HL-60/S4 (cell line): ENCODE data around the gene CDH13.

ENCODE experiments used
- in situ Hi-C: fragments of 300-500 bp; cut with MboI; formaldehyde crosslinking; loops from 2 replicates; pipeline ENCODE4 v1.14.3; 2022; ENCODE audit warnings: low sequenced_read_pairs

Gene CDH13

DNA sequence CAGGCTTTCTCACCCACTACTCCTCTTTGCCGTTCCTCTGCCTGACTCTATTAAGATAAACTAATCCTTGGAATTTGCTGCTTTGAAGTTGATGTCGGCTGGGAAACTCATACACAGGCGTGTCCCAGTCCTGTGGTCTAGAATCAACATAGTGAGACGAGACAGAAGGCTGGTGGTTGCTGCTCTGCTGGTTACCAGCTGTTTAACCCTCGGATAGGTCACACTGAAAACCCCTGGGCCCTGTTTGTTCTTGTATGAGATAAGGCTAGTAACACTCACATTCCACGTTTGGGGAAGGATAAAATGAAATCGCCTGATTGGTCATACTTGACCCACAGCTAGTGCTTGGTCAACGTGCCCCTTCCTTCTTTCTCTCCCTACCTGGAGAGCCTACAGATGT lies 517.0 kb downstream of the CDH13 start:
- in situ Hi-C loops, result no loop called here

DNA sequence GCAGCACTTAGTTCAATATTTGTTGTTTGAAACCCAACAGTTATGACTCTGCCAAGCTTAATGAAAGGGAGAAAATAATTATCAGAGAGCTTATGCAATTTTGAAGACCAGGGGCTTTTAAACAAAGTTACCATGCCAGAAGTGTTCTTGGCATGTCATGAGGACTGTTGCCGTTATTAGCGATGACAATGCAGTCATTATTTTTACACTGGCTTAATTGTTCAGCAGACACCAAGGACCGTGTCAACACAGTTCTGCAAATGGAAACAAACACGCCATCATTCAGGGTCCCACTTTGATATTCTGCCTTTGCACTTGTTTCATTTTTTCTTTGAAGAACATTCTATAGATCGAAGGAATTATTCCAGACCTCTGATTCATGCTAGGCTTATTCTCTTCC lies 518.5 kb downstream of the CDH13 start:
- in situ Hi-C loops, result no loop called here

GRCh38 chr16:83147244-83147643 lies 520.5 kb downstream of the CDH13 start:
- in situ Hi-C loops, result no loop called here

DNA sequence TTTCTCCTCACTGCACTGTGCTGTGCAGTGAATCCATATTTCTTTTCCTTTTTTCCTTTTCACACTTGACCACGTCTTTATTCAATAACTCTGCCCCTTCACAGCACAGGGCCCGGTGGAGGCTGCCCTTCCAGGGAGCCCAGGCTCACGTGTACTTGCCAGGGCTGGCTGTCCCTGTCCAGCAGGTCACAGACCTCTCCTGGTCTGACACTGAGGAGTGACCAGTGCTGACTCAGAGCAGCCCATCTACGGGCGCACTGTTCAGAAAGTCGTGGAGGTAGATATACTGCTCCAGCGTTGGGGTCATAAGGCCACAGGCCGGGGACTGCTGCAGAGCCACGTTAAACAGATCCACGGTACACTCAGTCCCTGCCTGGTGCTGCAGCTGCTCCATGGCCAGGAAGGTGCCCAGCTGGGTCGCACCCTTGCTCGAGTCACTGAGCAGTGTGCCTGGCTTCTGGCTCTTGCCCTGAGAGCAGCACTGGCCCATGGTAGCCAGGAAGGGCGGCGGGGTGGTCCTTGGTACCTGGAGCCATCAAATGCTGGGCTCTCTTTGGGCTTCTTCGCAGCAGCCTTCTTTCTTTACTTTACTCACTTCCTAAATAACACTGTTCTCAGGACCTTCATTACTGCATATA lies 531.7 kb downstream of the CDH13 start:
- in situ Hi-C loops, result no loop called here

DNA sequence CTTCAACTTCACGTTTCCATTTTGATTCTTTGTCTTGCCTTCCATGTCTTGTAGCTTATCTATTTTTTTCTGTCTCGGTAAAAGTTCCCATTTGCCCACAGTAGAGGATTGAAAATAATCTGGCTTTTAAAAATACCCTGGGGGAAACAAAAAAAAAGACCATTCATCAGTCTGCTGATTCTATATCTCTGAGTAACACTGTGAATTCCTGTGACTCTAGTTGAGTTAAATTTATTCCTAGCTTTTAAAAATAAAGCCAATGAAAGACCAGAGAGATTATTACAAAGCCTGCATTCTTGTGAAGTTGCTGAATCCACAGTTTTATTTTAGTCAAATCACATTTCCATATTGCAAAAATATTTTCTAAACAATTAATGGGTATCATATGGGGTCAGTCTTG lies 532.3 kb downstream of the CDH13 start:
- in situ Hi-C loops, result no loop called here

DNA sequence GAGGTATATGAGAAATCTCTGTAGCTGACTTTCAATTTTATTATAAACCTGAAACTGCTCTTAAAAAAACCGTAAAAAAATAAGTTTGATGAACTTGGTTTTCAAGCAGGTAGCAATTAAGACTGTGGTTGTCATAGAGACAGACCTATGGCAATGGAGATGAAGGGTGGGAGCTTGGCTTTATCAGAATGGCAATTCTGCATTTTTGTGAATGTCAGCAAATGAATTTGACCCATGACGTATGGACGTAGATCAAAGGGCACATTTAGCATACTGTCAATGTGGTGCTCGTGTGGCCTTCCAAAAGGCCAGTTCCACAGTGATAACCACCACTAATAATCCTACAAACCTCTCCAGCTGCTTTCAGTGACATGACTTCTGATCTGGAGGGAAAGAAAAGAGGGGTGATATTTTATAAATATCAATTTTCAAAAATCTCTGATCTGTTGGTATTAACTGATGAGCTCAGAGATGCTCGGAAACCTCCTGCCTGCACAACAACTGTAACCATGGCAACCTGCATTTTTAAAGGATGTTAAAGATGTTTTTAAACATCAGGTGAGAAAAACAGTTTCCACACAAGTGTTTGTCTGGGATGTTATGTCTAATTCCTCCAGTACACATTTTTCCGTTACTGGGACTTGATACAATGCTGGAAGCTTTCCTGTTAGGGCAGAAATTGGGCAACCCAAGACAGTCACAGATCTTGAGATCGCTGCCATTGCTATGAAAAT lies 533.7 kb downstream of the CDH13 start:
- in situ Hi-C loops, result no loop called here

DNA sequence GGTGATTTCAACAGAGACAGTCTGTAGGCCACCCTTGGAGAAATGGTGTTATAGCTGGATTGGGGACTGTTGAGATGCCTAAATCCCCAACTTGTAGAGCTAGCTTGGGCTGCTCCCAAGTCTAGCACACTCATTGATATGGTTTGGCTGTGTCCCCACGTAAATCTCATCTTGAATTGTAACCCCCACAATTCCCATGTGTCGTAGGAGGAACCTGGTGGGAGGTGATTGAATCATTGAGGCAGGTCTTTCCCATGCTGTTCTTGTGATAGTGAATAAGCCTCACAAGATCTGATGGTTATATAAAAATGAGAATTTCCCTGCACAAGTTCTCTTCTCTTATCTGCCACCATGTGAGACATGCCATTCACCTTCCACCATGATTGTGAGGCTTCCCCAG lies 536.0 kb downstream of the CDH13 start:
- in situ Hi-C loops, result no loop called here

DNA sequence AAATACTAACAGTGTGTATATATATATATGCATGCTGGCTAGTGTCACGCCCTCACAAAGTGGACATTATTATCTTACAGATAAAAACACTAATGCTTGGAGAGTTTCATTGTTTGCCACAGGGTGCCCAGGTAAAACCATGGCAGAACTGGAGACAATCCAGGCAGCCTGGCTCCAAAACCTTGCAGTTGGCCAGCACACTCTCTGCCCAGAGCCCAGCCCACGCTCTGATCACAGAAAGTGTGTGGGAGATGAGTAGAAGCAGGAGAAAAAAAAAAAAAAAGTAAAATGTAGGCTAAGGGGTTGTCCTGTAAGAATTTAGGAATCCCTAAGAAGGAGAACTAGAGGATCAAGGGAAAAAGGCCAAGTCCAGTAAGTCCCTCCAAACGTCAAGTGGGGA lies 538.0 kb downstream of the CDH13 start:
- in situ Hi-C loops, result no loop called here

DNA sequence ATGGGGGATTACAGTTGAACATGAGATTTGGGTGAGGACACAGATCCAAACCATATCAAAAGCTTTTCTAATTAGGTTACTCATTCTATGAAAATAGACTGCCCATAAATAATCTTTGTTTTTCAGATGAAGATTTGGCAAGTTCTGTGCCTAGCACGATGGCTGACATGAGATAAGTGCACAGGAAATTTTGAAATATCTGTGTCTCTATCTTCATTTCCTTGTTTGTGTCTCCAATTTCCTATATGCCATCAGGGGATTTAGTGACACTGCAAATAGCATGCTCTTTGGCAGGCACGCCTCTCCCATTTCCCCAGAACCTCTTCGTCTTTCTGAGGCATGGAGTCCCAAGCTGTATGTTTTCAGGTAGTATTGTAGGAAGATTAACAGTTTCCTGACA lies 544.6 kb downstream of the CDH13 start:
- in situ Hi-C loops, result no loop called here

GRCh38 chr16:83174671-83175070 lies 547.9 kb downstream of the CDH13 start:
- in situ Hi-C loops, result no loop called here

DNA sequence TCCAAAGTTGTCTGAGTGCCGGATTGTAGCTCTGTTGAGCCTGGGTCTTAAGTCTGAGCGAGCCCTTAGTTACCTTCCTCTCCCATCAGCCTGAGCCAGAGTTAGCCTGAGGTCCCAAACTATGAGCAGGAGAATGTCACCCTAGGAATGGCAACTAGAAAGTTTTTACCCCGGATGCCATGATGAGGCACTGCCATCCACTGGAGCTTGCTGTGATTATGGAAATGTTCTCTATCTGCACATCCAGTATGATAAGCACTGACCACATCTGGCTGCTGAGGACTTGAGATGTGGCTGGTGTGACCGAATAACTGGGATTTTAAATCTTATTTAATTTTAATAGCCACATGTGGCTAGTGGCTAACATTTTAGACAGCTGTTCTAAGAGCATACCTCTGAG lies 550.0 kb downstream of the CDH13 start:
- in situ Hi-C loops, result no loop called here

- in situ Hi-C loops, result no loop called here
These were observed 559.1 kb downstream of the CDH13 start for GRCh38 chr16:83185902-83186301.

DNA sequence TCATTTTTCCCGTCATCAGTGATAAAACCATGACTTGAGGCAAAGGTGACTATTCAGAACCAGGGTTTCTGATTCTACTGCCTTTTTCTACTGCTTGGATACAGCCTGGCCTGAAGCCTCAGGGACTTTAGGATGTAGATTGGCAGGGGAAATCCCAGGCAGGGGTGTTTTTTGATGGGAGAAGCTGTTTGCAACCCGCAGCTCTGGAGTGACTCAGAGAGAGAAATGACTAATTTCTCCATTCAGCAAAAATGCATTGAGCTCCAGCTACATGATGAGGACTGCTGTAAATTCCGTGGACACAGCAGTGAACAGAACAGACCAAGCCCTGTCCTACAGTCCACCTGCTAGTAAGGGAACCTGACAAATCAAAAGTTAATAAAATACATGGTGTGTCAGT lies 560.6 kb downstream of the CDH13 start:
- in situ Hi-C loops, result no loop called here

- in situ Hi-C loops, result no loop called here
These were observed 570.0 kb downstream of the CDH13 start for GRCh38 chr16:83196796-83197195.

- in situ Hi-C loops, result no loop called here
These were observed 570.7 kb downstream of the CDH13 start for GRCh38 chr16:83197450-83197849.

DNA sequence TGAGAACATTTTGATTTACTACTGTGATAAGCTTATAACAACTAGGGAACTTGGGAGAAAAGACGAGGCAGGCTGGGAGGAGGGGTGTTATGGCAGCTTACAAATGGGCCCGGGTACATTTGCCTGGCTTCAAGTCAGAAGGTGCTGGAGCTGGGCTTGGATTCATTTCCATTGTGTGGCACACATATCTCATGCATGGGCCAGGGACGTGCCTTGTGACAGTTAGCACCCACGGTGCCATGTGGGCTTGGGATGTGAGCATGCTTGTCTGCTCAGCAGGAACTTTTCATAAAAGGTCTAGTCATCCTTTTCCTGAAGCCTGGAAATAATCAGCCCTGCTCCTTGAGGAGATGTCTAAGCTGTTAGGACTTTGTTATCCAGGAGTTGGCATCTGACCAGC lies 572.2 kb downstream of the CDH13 start:
- in situ Hi-C loops, result no loop called here

DNA sequence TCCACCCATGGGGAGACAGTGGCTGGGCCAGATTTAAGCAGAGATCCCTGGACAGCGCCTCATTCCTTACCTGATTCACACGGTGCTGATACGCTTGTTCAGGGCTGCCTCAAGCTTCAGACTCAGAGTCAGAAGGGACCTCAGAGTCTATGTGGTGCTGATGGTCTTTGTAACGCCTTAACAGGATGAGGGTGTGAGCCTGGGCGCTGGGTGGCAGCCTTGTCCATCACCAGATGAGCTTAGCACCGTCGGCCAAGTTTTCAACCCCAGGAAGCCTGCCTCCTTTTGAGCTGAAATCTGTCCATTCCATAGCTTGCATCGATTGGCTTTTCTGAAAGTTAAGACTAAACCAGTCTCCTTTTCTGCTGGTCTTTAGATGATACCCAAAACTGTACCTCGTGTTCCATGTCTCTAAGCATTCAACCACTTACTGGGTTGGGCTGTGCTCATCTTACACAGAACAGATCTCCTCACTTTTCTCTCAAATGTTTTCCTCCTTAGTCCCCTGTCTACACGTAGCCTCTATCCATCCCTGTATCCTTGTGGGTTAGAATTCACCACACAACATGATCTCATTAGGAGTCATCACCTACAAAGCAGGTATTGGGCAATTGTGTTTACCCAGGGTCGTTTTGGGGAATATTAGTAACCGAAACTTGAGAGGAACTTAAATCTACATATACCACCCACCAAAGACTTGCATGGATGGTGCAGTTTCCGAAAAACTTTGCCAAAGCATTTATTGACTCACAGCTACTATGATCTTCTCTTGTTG lies 573.4 kb downstream of the CDH13 start:
- in situ Hi-C loops, result no loop called here

DNA sequence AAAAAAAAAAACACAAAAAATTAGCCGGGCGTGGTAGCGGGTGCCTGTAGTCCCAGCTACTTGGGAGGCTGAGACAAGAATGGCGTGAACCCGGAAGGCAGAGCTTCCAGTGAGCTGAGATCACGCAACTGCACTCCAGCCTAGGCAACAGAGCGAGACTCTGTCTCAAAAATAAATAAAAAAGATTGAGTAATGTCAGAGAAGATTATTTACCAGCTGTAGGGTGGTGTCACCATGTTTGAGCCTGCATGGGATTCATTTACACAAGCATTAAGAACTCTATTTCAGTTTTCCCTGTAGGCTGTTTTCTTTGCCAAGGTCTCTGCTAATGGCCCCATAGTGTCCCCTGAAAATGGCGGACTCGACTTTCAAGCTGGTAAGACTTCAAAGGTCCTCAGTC lies 575.0 kb downstream of the CDH13 start:
- in situ Hi-C loops, result no loop called here

DNA sequence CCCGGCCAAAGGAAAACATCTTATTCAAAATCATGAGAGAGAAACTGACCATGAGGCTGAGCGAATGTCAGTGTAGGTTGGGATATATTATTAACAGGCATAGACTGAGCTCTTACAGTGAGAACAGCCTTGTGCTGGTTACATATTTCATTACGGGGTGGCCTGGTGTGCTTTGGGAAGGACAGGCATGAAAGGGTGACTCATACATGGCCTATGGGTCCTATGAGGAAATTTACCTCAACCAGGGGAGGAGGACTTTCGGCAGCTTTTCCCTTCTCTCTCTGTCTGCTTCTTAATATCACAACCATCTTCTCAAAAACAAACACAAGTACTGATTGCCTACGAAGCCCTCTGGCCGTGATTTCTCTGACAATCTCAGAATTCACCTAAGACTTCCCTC lies 579.1 kb downstream of the CDH13 start:
- in situ Hi-C loops, result no loop called here

- in situ Hi-C loops, result no loop called here
These were observed 579.7 kb downstream of the CDH13 start for GRCh38 chr16:83206426-83206825.

DNA sequence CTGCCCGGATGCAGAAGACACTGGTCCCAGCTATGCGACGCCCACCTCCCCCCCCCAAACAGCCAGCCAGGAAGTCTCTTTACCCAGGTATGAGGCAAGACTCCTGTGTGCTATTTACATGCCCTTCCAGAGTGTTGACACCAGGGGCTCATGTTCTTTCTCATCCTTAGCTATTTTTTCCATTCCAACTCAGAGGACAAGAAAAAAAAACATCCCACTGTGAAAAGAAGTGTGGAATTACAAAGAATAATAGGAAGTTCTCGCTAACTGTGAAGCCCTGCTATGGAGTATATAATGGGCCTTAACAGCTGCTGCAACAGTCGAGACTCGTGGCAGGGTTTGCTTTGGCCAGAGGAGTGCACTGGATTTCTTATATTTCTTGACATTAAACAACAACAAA lies 584.9 kb downstream of the CDH13 start:
- in situ Hi-C loops, result no loop called here

DNA sequence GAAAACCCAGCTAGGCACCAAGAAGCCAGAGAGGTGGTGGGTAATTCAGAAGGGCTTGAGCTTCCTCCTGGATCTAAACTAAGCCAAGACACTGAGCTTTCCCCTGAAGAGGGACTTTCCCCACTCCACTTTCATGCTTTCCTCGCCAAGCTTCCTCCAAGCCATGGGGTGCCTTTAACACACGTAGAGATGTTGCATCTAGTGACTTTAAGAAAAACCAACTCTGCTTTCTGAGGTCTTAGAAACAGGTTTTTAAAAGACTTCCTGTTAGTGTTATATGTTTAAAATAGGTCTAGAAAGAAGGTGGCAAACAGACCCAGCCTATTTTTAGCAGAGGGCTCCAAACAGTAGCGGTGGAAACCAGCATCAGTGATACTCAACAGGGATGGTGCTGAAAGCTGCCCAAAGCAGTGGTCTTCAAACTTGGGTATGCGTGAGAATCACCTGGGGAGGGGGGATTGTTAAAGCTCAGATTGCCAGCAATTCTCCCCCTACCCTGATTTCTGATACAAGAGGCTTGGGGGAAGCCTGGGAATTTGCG lies 585.6 kb downstream of the CDH13 start:
- in situ Hi-C loops, result no loop called here
